ENCODE measurements around the gene FAIM2. TPM values are rescaled to one million over a fixed set of nuclear protein-coding genes. Genes with fewer than 3 reads are reported as not detected.

The FAIM2 gene
- total and polyA plus RNA-seq, 2 donors (not counting 3 experiments of a cell fraction or from before 2014, with no cell fraction given): 0.01 TPM; not detected in 1

- no peak for FAIRE-seq
Measured at GRCh38 chr12:49875115-49875720, 28.5 kb downstream of the FAIM2 start.

More at GRCh38 chr12:49875115-49875720, 28.5 kb downstream of the FAIM2 start:
- dilution Hi-C loops (cut with MboI; ENCODE audit: extremely low pct_ligation_motif_present, low sequenced_read_pairs): no loop called here
- DNase-seq (ENCODE audit: low read depth, low spot score): no peak
- H3K4me2 ChIP-seq (ENCODE audit: insufficient read depth, low read length): no peak overlapping the region
- no peaks in the 10 kb centered on the region for H3K4me1 ChIP-seq (ENCODE audit: control insufficient read depth, extremely low read depth, insufficient read depth, low read length)
- H3K27me3 ChIP-seq (ENCODE audit: control insufficient read depth in 2 of 2, insufficient read depth in 2 of 2, low read length in 2 of 2): peaks cover 0 to 6% of the 10 kb centered on the region in 2 experiments
- H3K79me2 ChIP-seq (ENCODE audit: control insufficient read depth, insufficient read depth, low read length): no peaks in the 10 kb centered on the region
- no peak overlapping the region for H2AFZ ChIP-seq (ENCODE audit: low read depth, low read length)
- H4K20me1 ChIP-seq (replicated peaks; ENCODE audit: control insufficient read depth, extremely low read depth, insufficient read depth, low read length): no peaks in the 10 kb centered on the region
- no peaks in the 10 kb centered on the region for H3K9me1 ChIP-seq (replicated peaks; ENCODE audit: control insufficient read depth, extremely low read depth, insufficient read depth, low read length)
- no peak for TF ChIP-seq EZH2 (IDR thresholded peaks at IDR 0.05; ENCODE audit: borderline replicate concordance, low read depth, low read length, severe bottlenecking)
- TF ChIP-seq MYC (IDR thresholded peaks at IDR 0.05; ENCODE audit: low read depth, low read length): no peak
- TF ChIP-seq POLR2AphosphoS5 (IDR thresholded peaks at IDR 0.05; ENCODE audit: insufficient read depth, low read depth, low read length): no peak
- TF ChIP-seq JUN (IDR thresholded peaks at IDR 0.05; ENCODE audit: borderline replicate concordance, insufficient read depth, insufficient read length, low read depth): no peak
- no peak for TF ChIP-seq CTCF (IDR thresholded peaks at IDR 0.05; ENCODE audit: extremely low read depth in 1 of 2, insufficient read depth in 1 of 2, low read depth in 1 of 2, low read length in 2 of 2)
- no peak for TF ChIP-seq FOS (IDR thresholded peaks at IDR 0.05; ENCODE audit: borderline replicate concordance, insufficient read depth, low read length)
- TF ChIP-seq GATA2 (IDR thresholded peaks at IDR 0.05; ENCODE audit: insufficient read depth, insufficient read length, low read depth, low read length): no peak
- no peak for TF ChIP-seq MAX (IDR thresholded peaks at IDR 0.05; ENCODE audit: insufficient read depth, insufficient read length)
- no peak for TF ChIP-seq POLR2A (IDR thresholded peaks at IDR 0.05; ENCODE audit: low read depth, low read length)
- intact Hi-C loops (cut with micrococcal nuclease): no loop called here
- no peak overlapping the region for H3K27ac ChIP-seq (ENCODE audit: insufficient read depth, low read depth, low read length)
- no peak overlapping the region for H3K4me3 ChIP-seq (replicated peaks in 1 of 3; ENCODE audit: insufficient read depth in 1 of 3, low read depth in 1 of 3, low read length in 3 of 3)
- no peaks in the 10 kb centered on the region for H3K9me3 ChIP-seq (replicated peaks; ENCODE audit: control insufficient read depth, insufficient read depth, low read length)
- ChIA-PET CTCF (interaction anchor here (1.4 to 1.6 kb wide), 2 partner anchors 19 to 93 kb away, joined by 4 to 6 read pairs; no protein-coding TSS in a partner anchor), POLR2A (no interaction called here)
- no peak overlapping the region for H3K9ac ChIP-seq (replicated peaks; ENCODE audit: extremely low read depth, insufficient read depth, low read length)
- BruUV-seq (replicated peaks): no TSS peak
- no peaks in the 10 kb centered on the region for H3K36me3 ChIP-seq (ENCODE audit: control insufficient read depth in 2 of 2, extremely low read depth in 1 of 2, insufficient read depth in 2 of 2, low read length in 2 of 2)
